HepG2 (cell line): ENCODE data around the gene RAD51. TPM values are rescaled to one million over a fixed set of nuclear protein-coding genes. Genes with fewer than 3 reads are reported as not detected.

Source experiments
- ATAC-seq: fragments of 200-7000 bp; cut with Tn5 transposase; 3 replicates; pipeline ENCODE4 v1.9.1; 2020; ENCODE audit warnings: mild to moderate bottlenecking, moderate library complexity
- BruUV-seq: library from RNA; stranded (reverse); fragments of 400-500 nt; replicated peaks from 2 replicates; lab custom pipeline; 2021; lab: Mats Ljungman, UMichigan
- CTCF ChIA-PET: fragments of 300-600 bp; formaldehyde crosslinking; extraction: SDS; loops from one replicate; lab custom pipeline; 2021; ENCODE audit warnings: low total read pairs, inconsistent platforms, low intra/inter-chr PET ratio; lab: Yijun Ruan, JAX
- POLR2A ChIA-PET: fragments of 350-600 bp; sonication (Branson Sonifier 250); formaldehyde crosslinking; loops from one replicate; lab custom pipeline; 2020; ENCODE audit warnings: antibody characterized with exemption, inconsistent platforms; lab: Yijun Ruan, JAX
- DNase-seq: peaks from one replicate; pipeline ENCODE4 v3.0.0-alpha.2; 2015; ENCODE audit warnings: low spot score
- FAIRE-seq: peaks from 3 replicates; lab custom pipeline; 2011; peaks lifted over from hg19 to GRCh38; lab: Jason Lieb, UNC
- H2AFZ ChIP-seq: one replicate; pipeline ENCODE4 v1.6.1; 2011; ENCODE audit warnings: low read length, inconsistent platforms
- H3K27ac ChIP-seq: fragments of 300-600 bp; 3 replicates; pipeline ENCODE4 v1.8.0; 2011; ENCODE audit warnings: mixed run types, mild to moderate bottlenecking, mixed read lengths, low read length, inconsistent platforms; ENCODE audit not compliant: insufficient read depth; ENCODE audit errors: extremely low read length
- H3K27me3 ChIP-seq, 2 experiments: fragments of 200-600 bp in 1 of 2; 2 replicates in 1 of 2; 3 replicates in 1 of 2; pipeline versions ENCODE4 v1.6.0 to v1.8.0; 2011; ENCODE audit warnings: low read length in 2 of 2, mild to moderate bottlenecking in 2 of 2, moderate library complexity in 2 of 2, inconsistent platforms in 1 of 2; ENCODE audit not compliant: insufficient read depth in 2 of 2, control insufficient read depth in 1 of 2
- H3K36me3 ChIP-seq, 2 experiments: fragments of 200-600 bp in 1 of 2; replicated peaks in 1 of 2; 2 replicates in 1 of 2; 3 replicates in 1 of 2; pipeline versions ENCODE4 v1.5.1 to v1.8.0; 2011; ENCODE audit warnings: low read length in 2 of 2, inconsistent platforms in 1 of 2; ENCODE audit not compliant: insufficient read depth in 2 of 2, control insufficient read depth in 1 of 2
- H3K4me1 ChIP-seq: 2 replicates; pipeline ENCODE4 v1.5.1; 2012; ENCODE audit warnings: low read length, inconsistent platforms; ENCODE audit not compliant: insufficient read depth
- H3K4me2 ChIP-seq: 2 replicates; pipeline ENCODE4 v1.6.0; 2011; ENCODE audit warnings: low read depth, low read length, inconsistent platforms
- H3K4me3 ChIP-seq, 3 experiments: fragments of 200-600 bp in 1 of 3; sonication (generic), shearing (Covaris generic) in 1 of 3; replicated peaks in 1 of 3; 2 replicates each; pipeline ENCODE4 v1.5.1; 2011 to 2016; ENCODE audit warnings: low read length in 3 of 3, inconsistent platforms in 2 of 3, low read depth in 2 of 3, mild to moderate bottlenecking in 2 of 3, control low read depth in 1 of 3, mixed read lengths in 1 of 3; ENCODE audit not compliant: insufficient read depth in 1 of 3
- H3K79me2 ChIP-seq: one replicate; pipeline ENCODE4 v1.6.1; 2011; ENCODE audit warnings: low read length, inconsistent platforms; ENCODE audit not compliant: insufficient read depth
- H3K9ac ChIP-seq: 2 replicates; pipeline ENCODE4 v1.6.0; 2011; ENCODE audit warnings: mild to moderate bottlenecking, low read depth, low read length, inconsistent platforms; ENCODE audit not compliant: insufficient read depth
- H3K9me3 ChIP-seq: 2 replicates; pipeline ENCODE4 v1.5.1; 2012; ENCODE audit warnings: mild to moderate bottlenecking, low read length
- H4K20me1 ChIP-seq: 2 replicates; pipeline ENCODE4 v1.6.0; 2011; ENCODE audit warnings: inconsistent platforms, mild to moderate bottlenecking, low read length, moderate library complexity; ENCODE audit not compliant: insufficient read depth
- CTCF ChIP-seq: sonication (generic); formaldehyde crosslinking; IDR thresholded peaks from 2 replicates; pipeline ENCODE4 v1.5.0; 2020; ENCODE audit warnings: mild to moderate bottlenecking, missing genetic modification reagents, moderate library complexity
- E2F1 ChIP-seq: sonication (generic); formaldehyde crosslinking; IDR thresholded peaks from 2 replicates; pipeline ENCODE4 v1.5.0; 2020; ENCODE audit warnings: missing genetic modification reagents
- HNRNPK ChIP-seq: fragments of 200-400 bp; formaldehyde crosslinking; IDR thresholded peaks from 2 replicates; pipeline ENCODE4 v1.6.1; 2018; ENCODE audit warnings: low read length, low read depth, moderate library complexity, mild to moderate bottlenecking; ENCODE audit not compliant: poor library complexity, severe bottlenecking
- MXD1 ChIP-seq: sonication (generic); formaldehyde crosslinking; IDR thresholded peaks from 2 replicates; pipeline ENCODE4 v1.4.0; 2020; ENCODE audit warnings: mild to moderate bottlenecking, missing genetic modification reagents
- POLR2G ChIP-seq: fragments of 200-400 bp; formaldehyde crosslinking; IDR thresholded peaks from 2 replicates; pipeline ENCODE4 v1.6.1; 2018; ENCODE audit warnings: mild to moderate bottlenecking, low read depth, low read length, moderate library complexity
- RAD21 ChIP-seq: fragments of 450-650 bp; formaldehyde crosslinking; IDR thresholded peaks from 2 replicates; pipeline ENCODE4 v1.5.0; 2020; ENCODE audit warnings: mild to moderate bottlenecking
- SAP130 ChIP-seq: IDR thresholded peaks from 2 replicates; pipeline ENCODE4 v1.6.1; 2016; ENCODE audit warnings: low read depth
- YY1 ChIP-seq: IDR thresholded peaks from 2 replicates; pipeline ENCODE4 v1.6.1; 2011; ENCODE audit warnings: low read length, low read depth, moderate library complexity, mild to moderate bottlenecking; ENCODE audit not compliant: insufficient read depth, insufficient replicate concordance
- ZKSCAN1 ChIP-seq: fragments of 150-350 bp; IDR thresholded peaks from 2 replicates; pipeline ENCODE4 v1.6.1; 2014; ENCODE audit warnings: low read length
- ZNF333 ChIP-seq: sonication (generic); formaldehyde crosslinking; IDR thresholded peaks from 2 replicates; pipeline ENCODE4 v1.4.0; 2020; ENCODE audit warnings: mild to moderate bottlenecking, missing genetic modification reagents, borderline replicate concordance
- ZNF549 ChIP-seq: sonication (generic); formaldehyde crosslinking; IDR thresholded peaks from 2 replicates; pipeline ENCODE4 v1.5.0; 2020; ENCODE audit warnings: missing genetic modification reagents
- ZNF678 ChIP-seq: sonication (generic); formaldehyde crosslinking; IDR thresholded peaks from 2 replicates; pipeline ENCODE4 v1.4.0; 2020; ENCODE audit warnings: mild to moderate bottlenecking, missing genetic modification reagents
- WGBS: methylation state at CpG from one replicate; pipeline ENCODE4 v1.1.6; 2017; ENCODE audit warnings: low lambda C conversion rate; 5-methylcytosine and 5-hydroxymethylcytosine counted together
- in situ Hi-C: cut with HindIII; loops from 2 replicates; pipeline ENCODE4 v1.10.0; 2017; ENCODE audit warnings: low pct_unique_long_range_greater_than_20kb; ENCODE audit not compliant: extremely low pct_ligation_motif_present
- intact Hi-C: fragments of 100-400 bp; cut with micrococcal nuclease; formaldehyde crosslinking; loops from one replicate; pipeline ENCODE4 v1.10.0; 2022; ENCODE audit not compliant: unreplicated experiment
- polyA plus RNA-seq, 8 experiments: library from polyadenylated mRNA; depleted of rRNA in 3 of 8; stranded (reverse) in 7 of 8; unstranded in 1 of 8; fragments of >200 nt; fragmentation: Illumina TruSeq in 4 of 8; extraction: Trizol in 4 of 8; gene quantifications; 2 replicates each; pipeline versions ENCODE4 v1.2.1 to v1.2.3, GENCODE V29; 2011 to 2016; ENCODE audit warnings: low read depth in 4 of 8, missing spikeins in 1 of 8, mixed read lengths in 1 of 8; ENCODE audit not compliant: insufficient read depth in 1 of 8
- total RNA-seq, 5 experiments: library from RNA; depleted of rRNA; stranded (reverse); fragments of >200 nt; fragmentation: Illumina TruSeq; extraction: Trizol; gene quantifications; 2 replicates each; pipeline ENCODE4 v1.2.3, GENCODE V29; 2016; ENCODE audit warnings: low read depth in 1 of 5
- TF ChIP-seq, protein P1 (sequence below): sonication (generic); formaldehyde crosslinking; IDR thresholded peaks from 2 replicates; pipeline ENCODE4 v1.5.1; 2020; ENCODE audit warnings: missing genetic modification reagents, mild to moderate bottlenecking, borderline replicate concordance
- TF ChIP-seq, protein P2 (sequence below): sonication (generic); formaldehyde crosslinking; IDR thresholded peaks from 2 replicates; pipeline ENCODE4 v1.5.0; 2020; ENCODE audit warnings: missing genetic modification reagents, mild to moderate bottlenecking, borderline replicate concordance

Gene RAD51
- total and polyA plus RNA-seq, 2 of the 13 experiments (the other 11 are each of a cell fraction or from before 2014, with no cell fraction given), result 8.5 to 12.8 TPM

DNA sequence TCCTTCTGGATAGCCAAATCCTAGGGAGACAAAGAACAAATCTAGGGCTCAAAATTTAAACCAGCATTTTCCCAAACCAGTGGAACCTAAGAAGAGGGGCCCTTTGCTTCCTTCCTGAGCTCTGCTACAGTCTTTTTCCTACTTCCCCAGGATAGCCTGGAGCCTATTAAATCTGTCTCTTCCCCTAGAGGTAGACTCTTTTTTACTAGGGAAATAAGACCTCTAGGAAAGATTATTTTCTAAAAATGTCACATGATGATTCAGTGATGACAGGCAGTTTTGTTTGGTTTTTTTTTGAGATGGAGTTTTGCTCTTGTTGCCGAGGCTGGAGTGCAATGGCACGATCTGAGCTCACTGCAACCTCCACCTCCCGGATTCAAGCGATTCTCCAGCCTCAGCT, 41.6 kb downstream of the RAD51 start:
- in situ Hi-C loops, result no loop called here
- no peak for ATAC-seq
- POLR2A ChIA-PET, result interaction anchor here (0.6 kb wide), 1 partner anchor 71 kb away, joined by 3 read pairs; no protein-coding TSS in a partner anchor
- Histone ChIP-seq H3K79me2 (no peaks in the 10 kb centered on the region), H3K9me3 (no peaks in the 10 kb centered on the region), H2AFZ (no peak overlapping the region), H3K27ac (no peak overlapping the region), H3K36me3 (peaks cover 16 to 77% of the 10 kb centered on the region in 2 experiments), H3K9ac (no peak overlapping the region), H4K20me1 (no peaks in the 10 kb centered on the region), H3K4me3 (no peak overlapping the region), H3K27me3 (no peaks in the 10 kb centered on the region), H3K4me1 (peaks cover 9% of the 10 kb centered on the region; the same call in 1 of the 2 replicates), H3K4me2 (no peak overlapping the region)
- 100% methylated on average over 4 of the region's 4 CpGs for WGBS
- CTCF ChIA-PET, result no interaction called here
- intact Hi-C loops, result no loop called here
- no peak for FAIRE-seq
- no peak for TF ChIP-seq RAD21 (CRISPR knock-in tag)
- TF ChIP-seq MXD1 (CRISPR knock-in tag), result no peak
- TF ChIP-seq CTCF (CRISPR knock-in tag), result no peak
- TF ChIP-seq SAP130 (CRISPR knock-in tag), result no peak
- TF ChIP-seq ZNF678 (CRISPR knock-in tag), result no peak
- TF ChIP-seq, protein P1, sequence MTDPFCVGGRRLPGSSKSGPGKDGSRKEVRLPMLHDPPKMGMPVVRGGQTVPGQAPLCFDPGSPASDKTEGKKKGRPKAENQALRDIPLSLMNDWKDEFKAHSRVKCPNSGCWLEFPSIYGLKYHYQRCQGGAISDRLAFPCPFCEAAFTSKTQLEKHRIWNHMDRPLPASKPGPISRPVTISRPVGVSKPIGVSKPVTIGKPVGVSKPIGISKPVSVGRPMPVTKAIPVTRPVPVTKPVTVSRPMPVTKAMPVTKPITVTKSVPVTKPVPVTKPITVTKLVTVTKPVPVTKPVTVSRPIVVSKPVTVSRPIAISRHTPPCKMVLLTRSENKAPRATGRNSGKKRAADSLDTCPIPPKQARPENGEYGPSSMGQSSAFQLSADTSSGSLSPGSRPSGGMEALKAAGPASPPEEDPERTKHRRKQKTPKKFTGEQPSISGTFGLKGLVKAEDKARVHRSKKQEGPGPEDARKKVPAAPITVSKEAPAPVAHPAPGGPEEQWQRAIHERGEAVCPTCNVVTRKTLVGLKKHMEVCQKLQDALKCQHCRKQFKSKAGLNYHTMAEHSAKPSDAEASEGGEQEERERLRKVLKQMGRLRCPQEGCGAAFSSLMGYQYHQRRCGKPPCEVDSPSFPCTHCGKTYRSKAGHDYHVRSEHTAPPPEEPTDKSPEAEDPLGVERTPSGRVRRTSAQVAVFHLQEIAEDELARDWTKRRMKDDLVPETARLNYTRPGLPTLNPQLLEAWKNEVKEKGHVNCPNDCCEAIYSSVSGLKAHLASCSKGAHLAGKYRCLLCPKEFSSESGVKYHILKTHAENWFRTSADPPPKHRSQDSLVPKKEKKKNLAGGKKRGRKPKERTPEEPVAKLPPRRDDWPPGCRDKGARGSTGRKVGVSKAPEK (CRISPR knock-in tag), result no peak
- TF ChIP-seq, protein P2, sequence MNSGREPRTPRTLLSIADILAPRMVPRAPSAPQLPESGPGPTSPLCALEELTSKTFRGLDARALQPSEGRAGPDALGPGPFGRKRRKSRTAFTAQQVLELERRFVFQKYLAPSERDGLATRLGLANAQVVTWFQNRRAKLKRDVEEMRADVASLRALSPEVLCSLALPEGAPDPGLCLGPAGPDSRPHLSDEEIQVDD (CRISPR knock-in tag), result no peak
- no peak for TF ChIP-seq ZNF333
- TF ChIP-seq POLR2G, result no peak
- no peak for TF ChIP-seq E2F1
- TF ChIP-seq ZKSCAN1, result no peak
- no peak for TF ChIP-seq ZNF549 (CRISPR knock-in tag)
- TF ChIP-seq YY1, result no peak
- TF ChIP-seq HNRNPK, result no peak
- no TSS peak for BruUV-seq
- DNase-seq, result no peak
